ENCODE measurements around the gene CLDN9. TPM values are rescaled to one million over a fixed set of nuclear protein-coding genes. Genes with fewer than 3 reads are reported as not detected.
A peak's percentile ranks its signal among the peaks of the same experiment; 100 is the strongest.

The CLDN9 gene
- total RNA-seq, 1 donor from 2014 or later, result 0.39 TPM

GRCh38 chr16:3013998-3014690, 1.4 kb downstream of the CLDN9 start:
- peaks cover 16% of the 10 kb centered on the region for H3K27me3 Mint-ChIP-seq (ENCODE audit: unreplicated experiment)
- H3K4me1 Mint-ChIP-seq (ENCODE audit: low read depth, unreplicated experiment), result no peaks in the 10 kb centered on the region
- H3K27ac Mint-ChIP-seq (ENCODE audit: unreplicated experiment), result no peak overlapping the region
- TF ChIP-seq CTCF (IDR thresholded peaks at IDR 0.05; ENCODE audit: partially characterized antibody, unreplicated experiment), result no peak
- peaks cover 3% of the 10 kb centered on the region for H3K9me3 Mint-ChIP-seq (ENCODE audit: unreplicated experiment)
- H3K36me3 Mint-ChIP-seq (ENCODE audit: unreplicated experiment), result no peaks in the 10 kb centered on the region
- DNase-seq, result no peak
- H3K4me3 Mint-ChIP-seq (ENCODE audit: unreplicated experiment), result no peak overlapping the region

GRCh38 chr16:3014971-3015370, 2.2 kb downstream of the CLDN9 start:
- Mint-ChIP-seq H3K27me3 (ENCODE audit: unreplicated experiment) (peaks cover 16% of the 10 kb centered on the region), H3K36me3 (ENCODE audit: unreplicated experiment) (no peaks in the 10 kb centered on the region), H3K4me3 (ENCODE audit: unreplicated experiment) (peak overlapping the region; percentile 15), H3K27ac (ENCODE audit: unreplicated experiment) (no peak overlapping the region), H3K9me3 (ENCODE audit: unreplicated experiment) (peaks cover 4% of the 10 kb centered on the region), H3K4me1 (ENCODE audit: low read depth, unreplicated experiment) (no peaks in the 10 kb centered on the region)
- no peak for DNase-seq
- TF ChIP-seq CTCF (IDR thresholded peaks at IDR 0.05; ENCODE audit: partially characterized antibody, unreplicated experiment), result no peak

- Mint-ChIP-seq H3K36me3 (ENCODE audit: unreplicated experiment) (no peaks in the 10 kb centered on the region), H3K27ac (ENCODE audit: unreplicated experiment) (no peak overlapping the region), H3K27me3 (ENCODE audit: unreplicated experiment) (peaks cover 16% of the 10 kb centered on the region), H3K4me3 (ENCODE audit: unreplicated experiment) (no peak overlapping the region), H3K4me1 (ENCODE audit: low read depth, unreplicated experiment) (no peaks in the 10 kb centered on the region), H3K9me3 (ENCODE audit: unreplicated experiment) (peaks cover 5% of the 10 kb centered on the region)
- no peak for TF ChIP-seq CTCF (IDR thresholded peaks at IDR 0.05; ENCODE audit: partially characterized antibody, unreplicated experiment)
- DNase-seq, result no peak
These were observed 3.3 kb downstream of the CLDN9 start for GRCh38 chr16:3015865-3016521.

GRCh38 chr16:3017344-3017743, 4.6 kb downstream of the CLDN9 start:
- Mint-ChIP-seq H3K27ac (ENCODE audit: unreplicated experiment) (no peak overlapping the region), H3K9me3 (ENCODE audit: unreplicated experiment) (peaks cover 2% of the 10 kb centered on the region), H3K4me3 (ENCODE audit: unreplicated experiment) (peak overlapping the region; percentile 76), H3K4me1 (ENCODE audit: low read depth, unreplicated experiment) (peaks cover 7% of the 10 kb centered on the region), H3K27me3 (ENCODE audit: unreplicated experiment) (peaks cover 19% of the 10 kb centered on the region), H3K36me3 (ENCODE audit: unreplicated experiment) (no peaks in the 10 kb centered on the region)
- no peak for DNase-seq
- no peak for TF ChIP-seq CTCF (IDR thresholded peaks at IDR 0.05; ENCODE audit: partially characterized antibody, unreplicated experiment)

All from glutamatergic neuron (in vitro differentiated cells).